GM12878 (cell line): ENCODE measurements around the gene TRIP4. TPM values are rescaled to one million over a fixed set of nuclear protein-coding genes. Genes with fewer than 3 reads are reported as not detected.

Source experiments
- ATAC-seq: fragments of 200-7000 bp; cut with Tn5 transposase; 3 replicates; pipeline ENCODE4 v1.9.1; 2020; ENCODE audit warnings: mild to moderate bottlenecking, moderate library complexity
- BruUV-seq: library from RNA; stranded (reverse); fragments of 400-500 nt; replicated peaks from 2 replicates; lab custom pipeline; 2021; lab: Mats Ljungman, UMichigan
- CTCF ChIA-PET: fragments of 300-600 bp; sonication (Branson Sonifier 250); formaldehyde crosslinking; extraction: SDS; loops from one replicate; lab custom pipeline; 2021; ENCODE audit warnings: inconsistent platforms; lab: Yijun Ruan, JAX
- POLR2A ChIA-PET: fragments of 350-600 bp; formaldehyde crosslinking; extraction: SDS; loops from one replicate; lab custom pipeline; 2021; ENCODE audit warnings: inconsistent platforms; lab: Charles Lee
- RAD21 ChIA-PET: fragments of 300-600 bp; sonication (Branson Sonifier 250); formaldehyde crosslinking; loops from one replicate; lab custom pipeline; 2023; ENCODE audit warnings: antibody characterized with exemption; ENCODE audit not compliant: unreplicated experiment; lab: Charles Lee
- SMC1A ChIA-PET: fragments of 300-600 bp; sonication (Branson Sonifier 250); formaldehyde crosslinking; loops from one replicate; lab custom pipeline; 2023; ENCODE audit not compliant: unreplicated experiment, uncharacterized antibody; lab: Charles Lee
- DNase-seq: peaks from one replicate; pipeline ENCODE4 v3.0.0-alpha.2; 2011; ENCODE audit warnings: low read depth, low spot score
- FAIRE-seq: peaks from 3 replicates; lab custom pipeline; 2011; peaks lifted over from hg19 to GRCh38; lab: Jason Lieb, UNC
- H2AFZ ChIP-seq: 2 replicates; pipeline ENCODE4 v1.6.0; 2011; ENCODE audit warnings: low read depth, low read length, control low read depth; ENCODE audit not compliant: control insufficient read depth
- H3K27ac ChIP-seq: 2 replicates; pipeline ENCODE4 v1.5.1; 2011; ENCODE audit warnings: control low read depth; ENCODE audit not compliant: control insufficient read depth, insufficient read depth
- H3K27me3 ChIP-seq, 2 experiments: replicated peaks in 1 of 2; 2 replicates each; pipeline versions ENCODE4 v1.6.0 to v1.6.1; 2011; ENCODE audit warnings: low read length in 1 of 2; ENCODE audit not compliant: control insufficient read depth in 2 of 2, insufficient read depth in 2 of 2
- H3K36me3 ChIP-seq, 2 experiments: 2 replicates each; pipeline ENCODE4 v1.5.1; 2011; ENCODE audit warnings: low read length in 1 of 2; ENCODE audit not compliant: control insufficient read depth in 2 of 2, insufficient read depth in 2 of 2
- H3K4me1 ChIP-seq: 2 replicates; pipeline ENCODE4 v1.6.1; 2011; ENCODE audit warnings: mild to moderate bottlenecking, low read length, moderate library complexity, mixed read lengths; ENCODE audit not compliant: control insufficient read depth, insufficient read depth
- H3K4me2 ChIP-seq: 2 replicates; pipeline ENCODE4 v1.6.0; 2011; ENCODE audit warnings: control low read depth; ENCODE audit not compliant: control insufficient read depth, insufficient read depth
- H3K4me3 ChIP-seq: fragments of 200-600 bp; sonication (generic); 2 replicates; pipeline ENCODE4 v1.5.1; 2016
- H3K79me2 ChIP-seq: 2 replicates; pipeline ENCODE4 v1.6.0; 2011; ENCODE audit warnings: low read length; ENCODE audit not compliant: control insufficient read depth, insufficient read depth
- H3K9ac ChIP-seq: 2 replicates; pipeline ENCODE4 v1.8.0; 2011; ENCODE audit warnings: low read length, control low read depth, mixed read lengths; ENCODE audit not compliant: control insufficient read depth, insufficient read depth
- H3K9me3 ChIP-seq: replicated peaks from 3 replicates; pipeline ENCODE4 v1.5.1; 2011; ENCODE audit warnings: mild to moderate bottlenecking, low read length; ENCODE audit not compliant: control insufficient read depth, insufficient read depth
- H4K20me1 ChIP-seq: 2 replicates; pipeline ENCODE4 v1.6.0; 2011; ENCODE audit not compliant: control insufficient read depth, insufficient read depth
- HDAC2 ChIP-seq: fragments of 200-600 bp; sonication (generic); IDR thresholded peaks from 2 replicates; pipeline ENCODE4 v1.6.1; 2017
- NRF1 ChIP-seq: conservative IDR thresholded peaks from 2 replicates; pipeline ENCODE4 v1.6.1; 2011; ENCODE audit warnings: mild to moderate bottlenecking, low read depth, low read length, improper control_type of control experiment
- SMAD1 ChIP-seq: fragments of 450-650 bp; IDR thresholded peaks from 2 replicates; pipeline ENCODE4 v1.6.1; 2018; ENCODE audit warnings: mild to moderate bottlenecking, low read depth; ENCODE audit not compliant: partially characterized antibody
- SPI1 ChIP-seq: IDR thresholded peaks from 2 replicates; pipeline ENCODE4 v1.6.1; 2011; ENCODE audit warnings: low read depth, mild to moderate bottlenecking, low read length, moderate library complexity, borderline replicate concordance; ENCODE audit not compliant: insufficient read depth
- TCF12 ChIP-seq: IDR thresholded peaks from 2 replicates; pipeline ENCODE4 v1.6.1; 2011; ENCODE audit warnings: low read depth, mild to moderate bottlenecking, low read length
- WGBS: methylation state at CpG from one replicate; pipeline ENCODE4 v1.1.6; 2016; ENCODE audit warnings: low lambda C conversion rate; ENCODE audit not compliant: insufficient replicate concordance, insufficient coverage; ENCODE audit errors: missing lambda C conversion rate; 5-methylcytosine and 5-hydroxymethylcytosine counted together
- in situ Hi-C: fragments of 300-500 bp; cut with MboI; formaldehyde crosslinking; loops from 9 replicates; pipeline ENCODE4 v1.14.3; 2018; ENCODE audit warnings: mixed read lengths
- intact Hi-C: fragments of 100-400 bp; cut with micrococcal nuclease; formaldehyde crosslinking; loops from one replicate; pipeline ENCODE4 v1.14.2; 2022; ENCODE audit not compliant: unreplicated experiment
- polyA plus RNA-seq, 11 experiments: library from polyadenylated mRNA; depleted of rRNA in 4 of 11; unstranded in 6 of 11; stranded (reverse) in 5 of 11; fragments of >200 nt; fragmentation: Nextera tagmentation in 4 of 11; fragmentation: Illumina TruSeq in 1 of 11; extraction: Ambion mirVana in 4 of 11; extraction: Trizol in 1 of 11; gene quantifications; 1 replicate in 1 of 11; 2 replicates in 10 of 11; pipeline versions ENCODE4 v1.2.1 to v1.2.3, GENCODE V29; 2011 to 2016; ENCODE audit warnings: inconsistent platforms in 2 of 11, missing spikeins in 2 of 11, low read depth in 1 of 11
- total RNA-seq, 4 experiments: library from RNA; depleted of rRNA in 3 of 4; stranded (reverse); fragments of >200 nt in 3 of 4; fragmentation: Illumina TruSeq in 1 of 4; extraction: Trizol in 1 of 4; gene quantifications; 2 replicates each; pipeline versions ENCODE4 v1.2.1 to v1.2.3, GENCODE V29; 2013 to 2021
- TF ChIP-seq, protein P1 (sequence below): IDR thresholded peaks from 2 replicates; pipeline ENCODE4 v1.6.1; 2012; ENCODE audit warnings: low read length, inconsistent platforms
- TF ChIP-seq, protein P2 (sequence below): IDR thresholded peaks from 2 replicates; pipeline ENCODE4 v1.6.1; 2011; ENCODE audit warnings: borderline replicate concordance, low read depth, mild to moderate bottlenecking, moderate library complexity, low read length; ENCODE audit not compliant: insufficient read depth, poor library complexity, severe bottlenecking
- TF ChIP-seq, protein P3 (sequence below): IDR thresholded peaks from 2 replicates; pipeline ENCODE4 v1.6.1; 2011; ENCODE audit warnings: low read depth, low read length, improper control_type of control experiment, borderline replicate concordance

The TRIP4 gene
- total and polyA plus RNA-seq, 10 of the 15 experiments (the other 5 are each of a cell fraction or from before 2014, with no cell fraction given) = 6.4 to 24.5 (median 20.0) TPM

DNA sequence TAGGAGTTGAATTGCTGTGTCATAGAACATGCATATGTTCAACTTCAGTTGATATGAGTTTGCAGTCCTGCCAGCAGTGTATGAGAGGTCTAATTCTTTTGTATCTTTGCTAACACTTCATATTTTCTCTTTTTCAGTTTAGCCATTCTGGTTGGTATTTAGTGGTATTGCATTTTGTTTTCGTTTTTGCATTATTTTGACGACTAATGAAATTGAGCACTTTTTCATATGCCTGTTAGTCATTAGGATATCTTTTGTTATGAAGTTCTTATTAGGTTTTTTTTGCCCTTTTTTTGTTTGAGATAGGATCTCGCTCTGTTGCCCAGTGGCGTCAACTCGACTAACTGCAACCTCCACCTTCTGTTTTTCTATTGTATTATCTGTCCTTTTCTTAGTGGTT, 9.2 kb downstream of the TRIP4 start:
- H3K79me2 ChIP-seq = no peaks in the 10 kb centered on the region
- ChIA-PET SMC1A (no interaction called here), CTCF (interaction anchor here (1.3 kb wide), 2 partner anchors 21 to 187 kb away, joined by 3 to 4 read pairs; no protein-coding TSS in a partner anchor), POLR2A (no interaction called here), RAD21 (no interaction called here)
- no TSS peak for BruUV-seq
- no peaks in the 10 kb centered on the region for H3K27me3 ChIP-seq
- no peak for ATAC-seq
- no peaks in the 10 kb centered on the region for H4K20me1 ChIP-seq
- H3K4me2 ChIP-seq = no peak overlapping the region
- no peaks in the 10 kb centered on the region for H3K9me3 ChIP-seq
- H3K9ac ChIP-seq = no peak overlapping the region
- DNase-seq = no peak
- peaks cover 2 to 15% of the 10 kb centered on the region in 2 experiments for H3K36me3 ChIP-seq
- no peak overlapping the region for H3K27ac ChIP-seq
- no peaks in the 10 kb centered on the region for H3K4me1 ChIP-seq
- intact Hi-C loops = no loop called here
- 96% methylated on average over 5 of the region's 5 CpGs for WGBS
- in situ Hi-C loops = no loop called here
- no peak overlapping the region for H3K4me3 ChIP-seq
- TF ChIP-seq, protein P1, sequence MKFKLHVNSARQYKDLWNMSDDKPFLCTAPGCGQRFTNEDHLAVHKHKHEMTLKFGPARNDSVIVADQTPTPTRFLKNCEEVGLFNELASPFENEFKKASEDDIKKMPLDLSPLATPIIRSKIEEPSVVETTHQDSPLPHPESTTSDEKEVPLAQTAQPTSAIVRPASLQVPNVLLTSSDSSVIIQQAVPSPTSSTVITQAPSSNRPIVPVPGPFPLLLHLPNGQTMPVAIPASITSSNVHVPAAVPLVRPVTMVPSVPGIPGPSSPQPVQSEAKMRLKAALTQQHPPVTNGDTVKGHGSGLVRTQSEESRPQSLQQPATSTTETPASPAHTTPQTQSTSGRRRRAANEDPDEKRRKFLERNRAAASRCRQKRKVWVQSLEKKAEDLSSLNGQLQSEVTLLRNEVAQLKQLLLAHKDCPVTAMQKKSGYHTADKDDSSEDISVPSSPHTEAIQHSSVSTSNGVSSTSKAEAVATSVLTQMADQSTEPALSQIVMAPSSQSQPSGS = no peak
- TF ChIP-seq, protein P2, sequence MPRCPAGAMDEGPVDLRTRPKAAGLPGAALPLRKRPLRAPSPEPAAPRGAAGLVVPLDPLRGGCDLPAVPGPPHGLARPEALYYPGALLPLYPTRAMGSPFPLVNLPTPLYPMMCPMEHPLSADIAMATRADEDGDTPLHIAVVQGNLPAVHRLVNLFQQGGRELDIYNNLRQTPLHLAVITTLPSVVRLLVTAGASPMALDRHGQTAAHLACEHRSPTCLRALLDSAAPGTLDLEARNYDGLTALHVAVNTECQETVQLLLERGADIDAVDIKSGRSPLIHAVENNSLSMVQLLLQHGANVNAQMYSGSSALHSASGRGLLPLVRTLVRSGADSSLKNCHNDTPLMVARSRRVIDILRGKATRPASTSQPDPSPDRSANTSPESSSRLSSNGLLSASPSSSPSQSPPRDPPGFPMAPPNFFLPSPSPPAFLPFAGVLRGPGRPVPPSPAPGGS = no peak
- TF ChIP-seq HDAC2 (no peak), NRF1 (no peak), TCF12 (no peak), SPI1 (no peak), SMAD1 (no peak)
- TF ChIP-seq, protein P3, sequence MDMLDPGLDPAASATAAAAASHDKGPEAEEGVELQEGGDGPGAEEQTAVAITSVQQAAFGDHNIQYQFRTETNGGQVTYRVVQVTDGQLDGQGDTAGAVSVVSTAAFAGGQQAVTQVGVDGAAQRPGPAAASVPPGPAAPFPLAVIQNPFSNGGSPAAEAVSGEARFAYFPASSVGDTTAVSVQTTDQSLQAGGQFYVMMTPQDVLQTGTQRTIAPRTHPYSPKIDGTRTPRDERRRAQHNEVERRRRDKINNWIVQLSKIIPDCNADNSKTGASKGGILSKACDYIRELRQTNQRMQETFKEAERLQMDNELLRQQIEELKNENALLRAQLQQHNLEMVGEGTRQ = no peak
- H2AFZ ChIP-seq = no peak overlapping the region
- no peak for FAIRE-seq
